ENCODE data around the gene EVI2A. TPM values are rescaled to one million over a fixed set of nuclear protein-coding genes. Genes with fewer than 3 reads are reported as not detected.
A peak's percentile ranks its signal among the peaks of the same experiment; 100 is the strongest.

Gene EVI2A
- total and polyA plus RNA-seq, 9 of the 15 experiments (the other 6 are each of a cell fraction or from before 2014, with no cell fraction given): 0.06 to 0.37 (median 0.15) TPM; not detected in 3

GRCh38 chr17:31357839-31358394 lies 36.5 kb upstream of the EVI2A start:
- POLR2A ChIA-PET: no interaction called here
- Histone ChIP-seq H3K9ac (ENCODE audit: insufficient read depth in 1 of 2, low read depth in 2 of 2, low read length in 2 of 2) (no peak overlapping the region), H3K4me3 (no peak overlapping the region), H3K27ac (ENCODE audit: extremely low read depth, low read depth, low read length) (no peak overlapping the region), H3K9me3 (replicated peaks; ENCODE audit: control insufficient read depth, insufficient read depth, low read depth, low read length) (no peaks in the 10 kb centered on the region), H4K20me1 (replicated peaks; ENCODE audit: control insufficient read depth, insufficient read depth, low read length) (no peaks in the 10 kb centered on the region), H3K4me1 (replicated peaks in 1 of 2; ENCODE audit: control insufficient read depth in 2 of 2, insufficient read depth in 2 of 2, low read length in 2 of 2) (no peaks in the 10 kb centered on the region), H2AFZ (ENCODE audit: low read depth, low read length) (no peak overlapping the region), H3K27me3 (ENCODE audit: control insufficient read depth in 2 of 2, insufficient read depth in 2 of 2, low read length in 2 of 2) (no peaks in the 10 kb centered on the region), H3K4me2 (ENCODE audit: insufficient read depth, low read length) (no peak overlapping the region), H3K9me1 (ENCODE audit: control insufficient read depth, insufficient read depth, low read length) (no peaks in the 10 kb centered on the region), H3K36me3 (ENCODE audit: control insufficient read depth, insufficient read depth, low read length) (peaks cover 60% of the 10 kb centered on the region), H3K79me2 (ENCODE audit: control insufficient read depth, insufficient read depth, low read length) (no peaks in the 10 kb centered on the region)
- 89% methylated on average over 3 of the region's 3 CpGs for WGBS (ENCODE audit: insufficient coverage, low coverage, missing lambda C conversion rate)
- TF ChIP-seq MAFK (IDR thresholded peaks at IDR 0.05; ENCODE audit: low read length): peak; percentile 79
- TF ChIP-seq ZZZ3 (IDR thresholded peaks at IDR 0.05): no peak
- peak; percentile 85 for TF ChIP-seq C11orf30 (IDR thresholded peaks at IDR 0.05; ENCODE audit: low read depth)
- TF ChIP-seq ETV5 (CRISPR knock-in tag; IDR thresholded peaks at IDR 0.05; ENCODE audit: low read depth): no peak
- peak; percentile 81 for TF ChIP-seq MAFF (IDR thresholded peaks at IDR 0.05; ENCODE audit: low read length)
- no peak for TF ChIP-seq RBM34 (IDR thresholded peaks at IDR 0.05; ENCODE audit: borderline replicate concordance, insufficient read depth, low read length)
- peak; percentile 92 for TF ChIP-seq ZNF316 (IDR thresholded peaks at IDR 0.05)
- peak; percentile 75 for TF ChIP-seq MAFG (tag; conservative IDR thresholded peaks at IDR 0.05)
- no peak for DNase-seq (ENCODE audit: extremely low read depth in 1 of 4, low spot score in 3 of 4)
- no peak for ATAC-seq
- in situ Hi-C loops (cut with MboI) (no loop called here), intact Hi-C loops (cut with micrococcal nuclease) (no loop called here)
- CTCF ChIA-PET (ENCODE audit: low intra/inter-chr PET ratio): no interaction called here
- BruUV-seq (replicated peaks): no TSS peak
- FAIRE-seq: no peak

- Histone ChIP-seq H3K9me3 (replicated peaks; ENCODE audit: control insufficient read depth, insufficient read depth, low read depth, low read length) (no peaks in the 10 kb centered on the region), H2AFZ (ENCODE audit: low read depth, low read length) (no peak overlapping the region), H3K36me3 (ENCODE audit: control insufficient read depth, insufficient read depth, low read length) (peaks cover 61% of the 10 kb centered on the region), H3K27me3 (ENCODE audit: control insufficient read depth in 2 of 2, insufficient read depth in 2 of 2, low read length in 2 of 2) (no peaks in the 10 kb centered on the region), H3K9me1 (ENCODE audit: control insufficient read depth, insufficient read depth, low read length) (no peaks in the 10 kb centered on the region), H3K4me3 (no peak overlapping the region), H3K4me2 (ENCODE audit: insufficient read depth, low read length) (no peak overlapping the region), H3K4me1 (replicated peaks in 1 of 2; ENCODE audit: control insufficient read depth in 2 of 2, insufficient read depth in 2 of 2, low read length in 2 of 2) (no peaks in the 10 kb centered on the region), H3K9ac (ENCODE audit: insufficient read depth in 1 of 2, low read depth in 2 of 2, low read length in 2 of 2) (no peak overlapping the region), H3K27ac (ENCODE audit: extremely low read depth, low read depth, low read length) (no peak overlapping the region), H4K20me1 (replicated peaks; ENCODE audit: control insufficient read depth, insufficient read depth, low read length) (no peaks in the 10 kb centered on the region), H3K79me2 (ENCODE audit: control insufficient read depth, insufficient read depth, low read length) (no peaks in the 10 kb centered on the region)
- in situ Hi-C loops (cut with MboI) (no loop called here), intact Hi-C loops (cut with micrococcal nuclease) (no loop called here)
- DNase-seq (ENCODE audit: extremely low read depth in 1 of 4, low spot score in 3 of 4) (no peak), ATAC-seq (no peak), FAIRE-seq (no peak)
- TF ChIP-seq HDAC1 (IDR thresholded peaks at IDR 0.05) (no peak), TRIM25 (IDR thresholded peaks at IDR 0.05; ENCODE audit: borderline replicate concordance) (no peak), ETS1 (conservative IDR thresholded peaks at IDR 0.05; ENCODE audit: control insufficient read depth, low read depth, low read length) (no peak), TAF1 (IDR thresholded peaks at IDR 0.05; ENCODE audit: control insufficient read depth, extremely low read depth, insufficient read depth, low read length, severe bottlenecking) (no peak)
- CTCF ChIA-PET (ENCODE audit: low intra/inter-chr PET ratio): no interaction called here
- no TSS peak for BruUV-seq (replicated peaks)
- WGBS (ENCODE audit: insufficient coverage, low coverage, missing lambda C conversion rate): 75% methylated on average over 2 of the region's 2 CpGs
- POLR2A ChIA-PET: no interaction called here
Measured at GRCh38 chr17:31357091-31357490, 35.7 kb upstream of the EVI2A start.
